AG09319 (cell line): ENCODE results near the gene AGRN.

Source experiments
- DNase-seq: peaks from one replicate; pipeline ENCODE4 v3.0.0-alpha.2; 2010; ENCODE audit warnings: low read depth; ENCODE audit errors: extremely low read depth
- TF ChIP-seq, protein P1 (sequence below): IDR thresholded peaks from 2 replicates; pipeline ENCODE4 v1.5.1; 2011; ENCODE audit warnings: low read depth, mild to moderate bottlenecking, inconsistent platforms, low read length, moderate library complexity

Gene AGRN

DNA sequence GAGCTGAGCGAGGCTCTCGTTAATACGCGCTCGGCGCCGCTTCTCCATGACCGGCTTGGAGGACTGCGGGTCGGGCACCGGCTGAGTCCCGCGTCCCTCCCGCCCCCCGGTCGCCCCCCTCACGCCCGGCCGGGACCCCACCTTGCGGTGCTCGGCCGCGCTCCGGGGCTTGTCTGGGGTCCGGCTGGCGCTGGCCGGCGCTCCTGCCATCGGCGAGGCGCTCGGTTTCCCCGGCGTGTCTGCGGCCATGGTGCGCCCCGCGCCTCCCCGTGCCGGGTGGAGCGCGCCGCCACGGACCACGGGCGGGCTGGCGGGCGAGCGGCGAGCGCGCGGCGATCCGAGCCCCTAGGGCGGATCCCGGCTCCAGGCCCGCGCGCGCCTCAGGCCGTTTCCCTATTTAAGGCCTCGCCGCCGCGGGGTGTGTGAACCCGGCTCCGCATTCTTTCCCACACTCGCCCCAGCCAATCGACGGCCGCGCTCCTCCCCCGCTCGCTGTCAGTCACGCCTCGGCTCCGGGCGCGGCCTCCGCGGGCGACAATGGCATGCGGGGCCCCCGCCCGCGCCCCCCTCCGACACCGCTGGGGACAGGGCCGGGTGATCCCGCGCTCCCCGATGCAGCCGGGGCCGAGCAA, 20.1 kb upstream of the AGRN start, which contains the start of gene HES4:
HES4 (minus strand) TSS at position 373 of the 632 bp plus-strand sequence; CDS start at position 249, 124 bp downstream.
- TF ChIP-seq, protein P1, sequence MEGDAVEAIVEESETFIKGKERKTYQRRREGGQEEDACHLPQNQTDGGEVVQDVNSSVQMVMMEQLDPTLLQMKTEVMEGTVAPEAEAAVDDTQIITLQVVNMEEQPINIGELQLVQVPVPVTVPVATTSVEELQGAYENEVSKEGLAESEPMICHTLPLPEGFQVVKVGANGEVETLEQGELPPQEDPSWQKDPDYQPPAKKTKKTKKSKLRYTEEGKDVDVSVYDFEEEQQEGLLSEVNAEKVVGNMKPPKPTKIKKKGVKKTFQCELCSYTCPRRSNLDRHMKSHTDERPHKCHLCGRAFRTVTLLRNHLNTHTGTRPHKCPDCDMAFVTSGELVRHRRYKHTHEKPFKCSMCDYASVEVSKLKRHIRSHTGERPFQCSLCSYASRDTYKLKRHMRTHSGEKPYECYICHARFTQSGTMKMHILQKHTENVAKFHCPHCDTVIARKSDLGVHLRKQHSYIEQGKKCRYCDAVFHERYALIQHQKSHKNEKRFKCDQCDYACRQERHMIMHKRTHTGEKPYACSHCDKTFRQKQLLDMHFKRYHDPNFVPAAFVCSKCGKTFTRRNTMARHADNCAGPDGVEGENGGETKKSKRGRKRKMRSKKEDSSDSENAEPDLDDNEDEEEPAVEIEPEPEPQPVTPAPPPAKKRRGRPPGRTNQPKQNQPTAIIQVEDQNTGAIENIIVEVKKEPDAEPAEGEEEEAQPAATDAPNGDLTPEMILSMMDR, result no peak
- DNase-seq, result peak; percentile 81

DNA sequence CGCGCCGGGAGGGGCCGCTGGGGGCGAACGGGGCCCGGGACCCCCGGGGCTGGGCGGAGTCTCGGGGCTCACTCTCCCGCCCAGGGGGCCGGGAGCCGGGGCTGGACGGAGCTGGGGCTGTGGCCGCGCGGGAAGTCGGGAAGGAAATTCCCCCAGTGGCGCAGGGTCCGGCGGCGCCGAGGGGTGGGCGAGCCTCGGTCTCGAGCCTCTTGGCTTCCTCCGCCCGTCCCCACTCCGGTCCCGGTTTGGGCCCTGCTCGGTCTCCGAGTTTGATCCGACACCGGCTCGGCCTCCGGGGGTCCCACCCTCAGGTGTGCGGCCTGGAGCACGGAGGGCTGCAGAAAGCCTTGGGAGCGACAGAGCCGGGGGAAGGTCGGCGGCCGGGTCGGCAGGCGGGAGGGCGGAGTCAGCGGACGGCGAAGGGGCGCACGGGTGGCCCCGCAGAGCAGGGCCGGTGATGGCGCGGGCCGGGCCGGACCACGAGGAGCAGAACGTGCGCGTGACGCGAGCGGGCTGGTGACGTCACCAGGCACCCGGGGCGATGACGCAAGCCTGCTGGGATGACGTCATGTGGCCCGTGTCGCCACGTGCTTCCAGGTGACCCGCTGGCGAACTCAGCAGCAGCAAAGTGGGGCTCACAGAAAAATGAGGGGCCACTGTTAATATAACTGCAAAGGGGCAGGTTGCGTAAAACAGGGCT, 19.4 kb upstream of the AGRN start:
- TF ChIP-seq, protein P1, result no peak
- DNase-seq, result no peak

DNA sequence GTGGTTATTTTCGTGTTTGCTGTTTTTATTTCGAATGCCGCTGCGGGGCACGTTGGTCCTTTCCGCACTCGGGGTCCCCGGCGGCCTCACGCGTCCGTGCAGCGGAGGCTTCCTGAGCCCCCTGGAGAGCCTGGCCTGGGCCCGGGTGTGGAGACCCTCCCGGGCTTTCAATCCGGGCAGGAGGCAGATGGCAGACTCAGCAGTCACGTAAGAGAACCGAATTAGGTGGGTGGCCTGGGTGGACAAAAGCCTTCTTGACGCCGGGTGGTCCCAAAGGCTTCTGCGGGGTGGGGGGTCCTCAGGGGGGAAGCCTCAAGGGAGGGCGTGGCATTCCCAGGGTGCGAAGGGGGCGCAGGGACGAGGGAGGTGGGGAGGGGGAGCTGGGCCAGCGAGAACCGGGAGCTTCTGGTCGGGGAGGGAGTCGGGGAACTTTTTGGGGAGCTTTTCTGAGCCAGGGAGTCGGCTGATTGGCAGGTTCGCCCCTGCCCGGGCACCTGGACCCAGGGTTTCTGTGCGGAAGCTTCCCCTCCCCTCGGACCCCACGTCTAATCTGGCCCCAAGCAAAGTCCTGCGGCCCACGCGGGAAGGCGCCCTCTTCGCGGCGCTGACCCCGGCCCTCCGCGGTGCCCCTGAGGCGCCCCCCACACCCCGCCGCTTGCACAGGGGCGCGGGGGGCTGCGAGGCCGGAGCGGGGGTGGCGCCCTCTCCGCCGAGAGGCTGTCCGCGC, 18.7 kb upstream of the AGRN start:
- TF ChIP-seq, protein P1, result no peak
- no peak for DNase-seq

DNA sequence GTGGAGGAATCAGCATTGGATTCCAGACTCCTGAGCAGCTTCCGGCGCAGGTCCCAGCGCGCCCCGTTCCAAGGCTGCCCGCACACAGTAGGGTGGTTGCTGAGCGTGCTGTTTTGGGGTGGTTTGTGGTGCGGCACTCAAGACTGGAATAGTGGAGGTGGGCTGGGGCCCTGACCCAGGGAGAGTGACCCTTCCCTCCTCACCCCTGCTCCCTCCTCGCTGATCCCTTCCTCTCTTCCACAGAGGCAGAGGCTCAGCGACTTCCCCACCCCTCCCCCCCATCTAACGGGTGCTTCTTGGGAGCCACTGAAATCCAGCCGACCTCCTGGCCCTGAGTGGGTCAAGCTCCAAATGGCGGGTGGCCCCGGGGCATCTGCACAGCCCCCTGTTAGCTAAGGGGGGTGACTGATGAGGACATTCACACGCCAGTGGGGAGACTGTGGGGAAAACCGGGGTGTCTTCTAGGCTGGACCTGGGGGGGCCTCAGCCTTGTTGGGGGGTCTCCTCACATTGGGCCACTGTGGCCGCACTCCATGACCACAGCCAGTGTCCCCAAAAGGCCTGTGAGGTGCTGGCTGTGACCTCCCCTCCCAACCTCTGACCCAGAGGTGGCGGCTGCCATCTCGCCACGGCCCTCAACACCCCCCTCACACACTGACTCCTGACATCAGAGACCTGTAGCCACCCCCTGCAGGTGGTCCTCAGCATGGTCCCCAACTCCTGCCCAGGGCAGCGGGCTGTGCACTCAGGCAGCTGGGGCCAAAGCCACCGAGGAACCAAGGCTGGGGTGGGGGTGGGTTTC, 16.1 kb upstream of the AGRN start:
- DNase-seq, result no peak
- TF ChIP-seq, protein P1, result no peak

DNA sequence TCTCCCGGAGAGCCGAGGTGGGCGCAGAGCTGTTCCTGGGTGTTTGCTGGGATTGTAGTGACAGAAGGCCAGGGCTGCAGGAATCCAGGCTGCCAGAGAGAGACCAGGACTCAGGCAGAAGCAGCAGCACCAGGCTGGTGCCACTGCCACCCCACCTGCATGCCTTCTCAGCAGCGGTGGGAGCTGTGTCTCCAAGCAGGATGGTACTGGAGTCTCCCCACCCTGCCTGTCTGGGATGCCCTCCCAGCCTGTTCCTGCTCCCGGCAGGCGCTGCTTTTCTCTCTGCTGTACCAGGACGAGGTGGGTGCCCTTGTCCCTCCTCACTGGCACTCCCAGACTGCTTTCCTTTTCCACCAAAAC, 15.5 kb upstream of the AGRN start:
- TF ChIP-seq, protein P1, result no peak
- no peak for DNase-seq

DNA sequence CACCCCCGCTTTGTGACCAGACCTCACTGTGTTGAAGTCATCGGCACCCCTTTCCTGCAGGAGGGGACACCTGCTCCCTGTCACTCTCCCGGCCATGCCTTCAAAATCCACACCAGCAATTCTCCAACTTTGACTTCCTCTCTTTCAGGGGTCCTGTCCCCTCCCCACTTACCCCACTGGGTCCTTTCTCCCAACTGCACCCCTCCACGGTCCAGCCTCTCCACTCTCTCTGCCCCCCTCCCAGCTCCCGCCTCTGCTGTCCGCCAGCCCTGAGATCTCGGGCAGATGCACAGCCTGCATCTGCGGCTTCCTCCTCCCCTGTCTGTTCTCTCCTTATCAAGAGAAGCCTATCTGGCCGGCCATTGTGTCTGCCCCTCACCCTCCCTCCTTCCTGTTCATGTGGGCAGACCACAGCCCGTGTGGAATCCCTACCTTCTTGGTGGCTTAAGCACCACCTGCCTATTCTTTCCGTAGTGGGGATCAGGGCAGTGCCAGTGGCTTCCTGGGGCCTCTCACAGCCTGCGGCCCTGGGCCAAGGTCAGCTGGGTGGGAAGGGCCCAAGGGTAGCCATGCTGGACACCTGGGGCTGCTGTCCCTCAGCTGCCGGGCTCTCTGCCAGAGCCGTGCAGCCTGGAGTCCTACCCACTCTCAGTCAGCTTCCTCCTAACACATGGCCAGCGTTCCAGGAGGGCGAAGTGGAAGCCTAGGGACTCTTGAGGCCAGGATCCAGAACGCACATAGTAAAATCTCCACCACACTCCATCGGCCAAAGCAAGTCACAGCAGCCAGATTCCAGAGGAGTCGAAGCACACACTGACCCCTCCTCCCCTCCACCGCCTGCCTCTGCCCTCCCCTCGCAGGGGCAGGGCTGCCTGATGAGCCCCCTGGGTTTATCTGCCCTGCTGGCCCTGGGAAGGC, 14.9 kb upstream of the AGRN start:
- TF ChIP-seq, protein P1, result no peak
- DNase-seq, result no peak
